Neural cell (in vitro differentiated cells): ENCODE results near the gene CRTC3. TPM values are rescaled to one million over a fixed set of nuclear protein-coding genes. Genes with fewer than 3 reads are reported as not detected.

Experiments used
- H2AFZ ChIP-seq: fragments of 200-600, 300-800 bp; sonication (generic), shearing (Covaris generic); 2 replicates; pipeline ENCODE4 v1.6.0; 2014; ENCODE audit warnings: low read depth, mild to moderate bottlenecking, antibody characterized with exemption, low read length, moderate library complexity
- H3F3A ChIP-seq: fragments of 200-600 bp; shearing (Covaris generic); 2 replicates; pipeline ENCODE4 v1.6.1; 2016; ENCODE audit warnings: mild to moderate bottlenecking, moderate library complexity, mixed read lengths, antibody characterized with exemption, low read length; ENCODE audit not compliant: insufficient read depth, poor library complexity, severe bottlenecking
- H3K27ac ChIP-seq: fragments of 200-600, 300-800 bp; sonication (generic), shearing (Covaris generic); 2 replicates; pipeline ENCODE4 v1.5.1; 2014; ENCODE audit warnings: mild to moderate bottlenecking, low read length, moderate library complexity
- H3K27me3 ChIP-seq: fragments of 300-800, 200-600 bp; sonication (generic), shearing (Covaris generic); 2 replicates; pipeline ENCODE4 v1.6.0; 2014; ENCODE audit warnings: mild to moderate bottlenecking, low read depth, low read length, moderate library complexity; ENCODE audit not compliant: insufficient read depth
- H3K36me3 ChIP-seq: fragments of 300-800, 200-600 bp; sonication (generic), shearing (Covaris generic); 2 replicates; pipeline ENCODE4 v1.5.1; 2014; ENCODE audit warnings: mild to moderate bottlenecking, antibody characterized with exemption, low read length, moderate library complexity; ENCODE audit not compliant: insufficient read depth
- H3K4me2 ChIP-seq: fragments of 300-800, 200-600 bp; sonication (generic), shearing (Covaris generic); 2 replicates; pipeline ENCODE4 v1.6.0; 2014; ENCODE audit warnings: mild to moderate bottlenecking, low read length
- H3K4me3 ChIP-seq: fragments of 300-800, 200-600 bp; sonication (generic), shearing (Covaris generic); 2 replicates; pipeline ENCODE4 v1.5.1; 2014; ENCODE audit warnings: mild to moderate bottlenecking, low read length, moderate library complexity
- H3K79me2 ChIP-seq: fragments of 200-600 bp; shearing (Covaris generic); replicated peaks from 2 replicates; pipeline ENCODE4 v1.6.0; 2014; ENCODE audit warnings: mild to moderate bottlenecking, low read length, moderate library complexity; ENCODE audit not compliant: insufficient read depth
- H3K9ac ChIP-seq: fragments of 300-800, 200-600 bp; sonication (generic), shearing (Covaris generic); 2 replicates; pipeline ENCODE4 v1.6.1; 2016; ENCODE audit warnings: mild to moderate bottlenecking, low read length, mixed read lengths
- H3K9me2 ChIP-seq: fragments of 200-600 bp; shearing (Covaris generic); 2 replicates; pipeline ENCODE4 v1.6.1; 2016; ENCODE audit warnings: mild to moderate bottlenecking, low read length, mixed read lengths; ENCODE audit not compliant: insufficient read depth
- H3K9me3 ChIP-seq: fragments of 200-600, 300-800 bp; sonication (generic), shearing (Covaris generic); 2 replicates; pipeline ENCODE4 v1.6.1; 2016; ENCODE audit warnings: mild to moderate bottlenecking, mixed run types, low read length, moderate library complexity, mixed read lengths
- H4K20me1 ChIP-seq: fragments of 200-600 bp; shearing (Covaris generic); 2 replicates; pipeline ENCODE4 v1.6.1; 2016; ENCODE audit warnings: mild to moderate bottlenecking, mixed run types; ENCODE audit not compliant: insufficient read depth
- EP300 ChIP-seq: fragments of 450-650 bp; conservative IDR thresholded peaks from 2 replicates; pipeline ENCODE4 v1.6.1; 2014; ENCODE audit warnings: antibody characterized with exemption, mild to moderate bottlenecking, moderate library complexity; ENCODE audit not compliant: poor library complexity, severe bottlenecking
- EZH2 ChIP-seq: fragments of 200-600, 300-800 bp; shearing (Covaris generic), sonication (generic); IDR thresholded peaks from 2 replicates; pipeline ENCODE4 v1.6.1; 2014; ENCODE audit warnings: antibody characterized with exemption, low read length, borderline replicate concordance, mild to moderate bottlenecking; ENCODE audit not compliant: insufficient read depth, poor library complexity, severe bottlenecking
- MXI1 ChIP-seq: fragments of 450-650 bp; conservative IDR thresholded peaks from 2 replicates; pipeline ENCODE4 v1.6.1; 2014; ENCODE audit warnings: antibody characterized with exemption, mild to moderate bottlenecking; ENCODE audit not compliant: poor library complexity, severe bottlenecking
- POLR2AphosphoS5 ChIP-seq: IDR thresholded peaks from 2 replicates; pipeline ENCODE4 v1.6.1; 2012
- RAD21 ChIP-seq: fragments of 450-650 bp; conservative IDR thresholded peaks from 2 replicates; pipeline ENCODE4 v1.6.1; 2014; ENCODE audit warnings: antibody characterized with exemption, mild to moderate bottlenecking, moderate library complexity
- SMC3 ChIP-seq: fragments of 450-650 bp; conservative IDR thresholded peaks from 2 replicates; pipeline ENCODE4 v1.6.1; 2014; ENCODE audit warnings: antibody characterized with exemption, mild to moderate bottlenecking, moderate library complexity; ENCODE audit not compliant: poor library complexity
- TAF1 ChIP-seq: IDR thresholded peaks from 2 replicates; pipeline ENCODE4 v1.6.1; 2012; ENCODE audit warnings: low read depth
- polyA plus RNA-seq: library from polyadenylated mRNA; depleted of rRNA; stranded (reverse); fragments of >200 nt; gene quantifications from 2 replicates; pipeline ENCODE4 v1.2.3, GENCODE V29; 2014
- TF ChIP-seq, protein P1 (sequence below): IDR thresholded peaks from 2 replicates; pipeline ENCODE4 v1.6.1; 2012; ENCODE audit warnings: borderline replicate concordance
- TF ChIP-seq, protein P2 (sequence below): fragments of 450-650 bp; IDR thresholded peaks from 2 replicates; pipeline ENCODE4 v1.5.1; 2014; ENCODE audit warnings: antibody characterized with exemption, mild to moderate bottlenecking, moderate library complexity; ENCODE audit not compliant: poor library complexity, severe bottlenecking

CRTC3 gene
- polyA plus RNA-seq, 1 donor from 2014 or later: 5.5 TPM

DNA sequence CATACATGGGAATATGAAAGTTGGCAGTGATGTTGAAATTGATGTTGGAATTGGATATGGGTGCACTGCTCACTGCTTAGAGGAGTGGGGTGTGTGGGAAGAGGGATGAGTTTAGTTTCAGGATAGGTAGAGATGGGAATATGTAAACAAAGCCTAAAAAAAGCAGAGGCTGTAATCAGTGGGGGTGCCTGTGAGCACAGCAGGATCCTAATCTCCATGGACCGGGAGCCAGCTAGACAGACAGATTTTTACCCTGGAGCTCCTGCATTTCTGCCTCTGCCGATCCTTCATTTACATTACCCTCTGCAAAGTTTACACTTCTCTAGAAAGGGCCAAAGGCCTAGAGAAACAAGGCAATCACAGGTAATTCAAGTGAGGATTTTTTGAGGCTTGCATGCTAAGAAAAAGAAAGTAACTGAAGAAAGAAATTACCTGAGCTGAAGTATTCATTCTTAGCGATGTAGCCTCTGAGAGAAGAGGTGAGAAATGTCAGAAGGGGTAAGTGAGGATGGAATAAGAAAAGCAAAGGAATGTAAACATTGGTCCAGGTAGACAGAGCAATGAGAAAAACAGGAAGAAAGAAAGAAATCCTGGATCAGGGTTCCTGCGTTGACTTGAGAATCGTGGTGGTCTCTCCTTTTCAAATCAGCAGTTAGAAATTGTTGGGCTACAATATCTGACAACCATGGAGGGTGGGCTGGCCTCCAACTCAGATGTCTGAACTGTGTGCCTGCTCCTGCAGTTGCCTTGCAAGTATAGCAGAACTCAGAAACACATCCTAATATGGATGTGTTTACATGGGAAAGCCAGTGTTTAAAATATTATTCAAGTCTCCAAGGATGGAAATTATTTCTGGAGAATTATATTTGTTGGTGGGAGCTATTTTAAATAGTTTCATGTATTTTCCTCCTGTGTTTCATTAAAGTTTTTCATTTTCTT is 79.8 kb downstream of the CRTC3 start:
- no peaks in the 10 kb centered on the region for H3K27me3 ChIP-seq
- H3K4me3 ChIP-seq: no peak overlapping the region
- H3K9me2 ChIP-seq: no peaks in the 10 kb centered on the region
- H3K9me3 ChIP-seq: no peaks in the 10 kb centered on the region
- no peak overlapping the region for H3K4me2 ChIP-seq
- no peak overlapping the region for H3K9ac ChIP-seq
- H3K27ac ChIP-seq: no peak overlapping the region
- H3F3A ChIP-seq: no peaks in the 10 kb centered on the region
- TF ChIP-seq RAD21: no peak
- H3K79me2 ChIP-seq: no peaks in the 10 kb centered on the region
- H4K20me1 ChIP-seq: no peaks in the 10 kb centered on the region
- H2AFZ ChIP-seq: no peak overlapping the region
- H3K36me3 ChIP-seq: no peaks in the 10 kb centered on the region

DNA sequence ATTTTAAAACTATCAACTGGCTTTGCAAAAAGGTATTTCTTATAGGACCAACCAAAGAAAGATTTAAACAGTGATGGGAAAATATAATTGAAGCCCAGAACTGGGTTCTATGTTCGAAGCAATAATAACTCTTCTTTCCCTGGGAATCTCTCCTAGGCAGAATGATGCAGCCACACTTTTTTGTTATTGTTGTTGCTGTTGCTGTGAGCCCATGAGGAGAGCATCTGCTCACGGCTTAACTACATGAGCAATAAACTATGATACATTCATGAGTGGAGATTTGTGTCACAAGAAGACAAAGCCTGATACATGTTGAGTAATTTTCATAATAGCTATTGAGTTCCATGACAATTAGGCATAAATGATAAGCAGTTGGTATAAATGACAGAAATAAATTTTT is 80.5 kb downstream of the CRTC3 start:
- TF ChIP-seq TAF1 (no peak), EZH2 (no peak), SMC3 (no peak), RAD21 (no peak), MXI1 (no peak), POLR2AphosphoS5 (no peak), EP300 (no peak)
- TF ChIP-seq, protein P1, sequence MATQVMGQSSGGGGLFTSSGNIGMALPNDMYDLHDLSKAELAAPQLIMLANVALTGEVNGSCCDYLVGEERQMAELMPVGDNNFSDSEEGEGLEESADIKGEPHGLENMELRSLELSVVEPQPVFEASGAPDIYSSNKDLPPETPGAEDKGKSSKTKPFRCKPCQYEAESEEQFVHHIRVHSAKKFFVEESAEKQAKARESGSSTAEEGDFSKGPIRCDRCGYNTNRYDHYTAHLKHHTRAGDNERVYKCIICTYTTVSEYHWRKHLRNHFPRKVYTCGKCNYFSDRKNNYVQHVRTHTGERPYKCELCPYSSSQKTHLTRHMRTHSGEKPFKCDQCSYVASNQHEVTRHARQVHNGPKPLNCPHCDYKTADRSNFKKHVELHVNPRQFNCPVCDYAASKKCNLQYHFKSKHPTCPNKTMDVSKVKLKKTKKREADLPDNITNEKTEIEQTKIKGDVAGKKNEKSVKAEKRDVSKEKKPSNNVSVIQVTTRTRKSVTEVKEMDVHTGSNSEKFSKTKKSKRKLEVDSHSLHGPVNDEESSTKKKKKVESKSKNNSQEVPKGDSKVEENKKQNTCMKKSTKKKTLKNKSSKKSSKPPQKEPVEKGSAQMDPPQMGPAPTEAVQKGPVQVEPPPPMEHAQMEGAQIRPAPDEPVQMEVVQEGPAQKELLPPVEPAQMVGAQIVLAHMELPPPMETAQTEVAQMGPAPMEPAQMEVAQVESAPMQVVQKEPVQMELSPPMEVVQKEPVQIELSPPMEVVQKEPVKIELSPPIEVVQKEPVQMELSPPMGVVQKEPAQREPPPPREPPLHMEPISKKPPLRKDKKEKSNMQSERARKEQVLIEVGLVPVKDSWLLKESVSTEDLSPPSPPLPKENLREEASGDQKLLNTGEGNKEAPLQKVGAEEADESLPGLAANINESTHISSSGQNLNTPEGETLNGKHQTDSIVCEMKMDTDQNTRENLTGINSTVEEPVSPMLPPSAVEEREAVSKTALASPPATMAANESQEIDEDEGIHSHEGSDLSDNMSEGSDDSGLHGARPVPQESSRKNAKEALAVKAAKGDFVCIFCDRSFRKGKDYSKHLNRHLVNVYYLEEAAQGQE: no peak
- TF ChIP-seq, protein P2, sequence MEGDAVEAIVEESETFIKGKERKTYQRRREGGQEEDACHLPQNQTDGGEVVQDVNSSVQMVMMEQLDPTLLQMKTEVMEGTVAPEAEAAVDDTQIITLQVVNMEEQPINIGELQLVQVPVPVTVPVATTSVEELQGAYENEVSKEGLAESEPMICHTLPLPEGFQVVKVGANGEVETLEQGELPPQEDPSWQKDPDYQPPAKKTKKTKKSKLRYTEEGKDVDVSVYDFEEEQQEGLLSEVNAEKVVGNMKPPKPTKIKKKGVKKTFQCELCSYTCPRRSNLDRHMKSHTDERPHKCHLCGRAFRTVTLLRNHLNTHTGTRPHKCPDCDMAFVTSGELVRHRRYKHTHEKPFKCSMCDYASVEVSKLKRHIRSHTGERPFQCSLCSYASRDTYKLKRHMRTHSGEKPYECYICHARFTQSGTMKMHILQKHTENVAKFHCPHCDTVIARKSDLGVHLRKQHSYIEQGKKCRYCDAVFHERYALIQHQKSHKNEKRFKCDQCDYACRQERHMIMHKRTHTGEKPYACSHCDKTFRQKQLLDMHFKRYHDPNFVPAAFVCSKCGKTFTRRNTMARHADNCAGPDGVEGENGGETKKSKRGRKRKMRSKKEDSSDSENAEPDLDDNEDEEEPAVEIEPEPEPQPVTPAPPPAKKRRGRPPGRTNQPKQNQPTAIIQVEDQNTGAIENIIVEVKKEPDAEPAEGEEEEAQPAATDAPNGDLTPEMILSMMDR: no peak
- Histone ChIP-seq H3K27ac (no peak overlapping the region), H3K9me2 (no peaks in the 10 kb centered on the region), H3K36me3 (no peaks in the 10 kb centered on the region), H3K27me3 (no peaks in the 10 kb centered on the region), H3K9ac (no peak overlapping the region), H2AFZ (no peak overlapping the region), H3K4me3 (no peak overlapping the region), H3K4me2 (no peak overlapping the region), H3K79me2 (no peaks in the 10 kb centered on the region), H3F3A (no peaks in the 10 kb centered on the region), H3K9me3 (no peaks in the 10 kb centered on the region), H4K20me1 (no peaks in the 10 kb centered on the region)
